Measurements from ENCODE around the gene CLIC1. TPM values are rescaled to one million over a fixed set of nuclear protein-coding genes. Genes with fewer than 3 reads are reported as not detected.

CLIC1 gene
- total and polyA plus RNA-seq, 2 donors from 2014 or later = 456 to 489 TPM

DNA sequence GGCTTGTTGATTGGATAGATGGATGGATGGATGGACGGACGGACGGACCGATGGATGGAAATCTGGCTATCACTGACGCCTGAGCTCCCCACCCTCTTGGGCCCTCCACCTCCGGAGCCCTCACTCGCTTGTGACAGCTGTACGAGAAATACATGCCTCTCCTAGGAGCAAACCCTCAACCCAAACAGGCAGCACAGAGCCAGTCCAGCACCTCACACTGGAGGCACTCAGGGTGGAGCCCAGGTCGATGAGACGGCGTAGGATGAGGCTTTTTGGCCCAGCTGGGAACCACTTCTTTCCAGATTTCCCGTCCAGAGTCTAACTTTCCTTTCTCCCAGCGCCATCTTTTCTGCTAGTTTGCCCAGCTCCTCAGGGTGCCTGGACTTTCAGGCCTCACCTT is 52.7 kb downstream of the CLIC1 start:
- DNase-seq = peak in 1 of 5 donors; percentile 15
- Histone ChIP-seq H3K9ac (ENCODE audit: low read length in 3 of 3) (peak overlapping the region in 1 of 3 donors; percentile 24), H3K36me3 (ENCODE audit: control insufficient read depth in 2 of 3, insufficient read depth in 3 of 3, low read length in 3 of 3) (peaks cover 0 to 16% (median 12%) of the 10 kb centered on the region in 3 donors), H3K27me3 (ENCODE audit: control insufficient read depth, insufficient read depth, low read length) (no peaks in the 10 kb centered on the region), H3K9me3 (ENCODE audit: control insufficient read depth in 2 of 3, insufficient read depth in 1 of 3, low read length in 3 of 3) (no peaks in the 10 kb centered on the region), H3K27ac (ENCODE audit: low read depth in 2 of 2, low read length in 2 of 2) (no peak overlapping the region), H3K4me1 (ENCODE audit: control insufficient read depth in 2 of 3, insufficient read depth in 2 of 3, low read depth in 1 of 3, low read length in 3 of 3) (peaks cover 3 to 8% (median 4%) of the 10 kb centered on the region in 3 donors), H3K4me3 (ENCODE audit: low read length in 3 of 3) (peak overlapping the region in 1 of 3 donors; percentile 13)
- TF ChIP-seq CTCF (IDR thresholded peaks at IDR 0.05; ENCODE audit: borderline replicate concordance, extremely low read depth, insufficient read depth) = no peak
- intact Hi-C loops (cut with DNase I) = no loop called here
- FAIRE-seq = no peak

DNA sequence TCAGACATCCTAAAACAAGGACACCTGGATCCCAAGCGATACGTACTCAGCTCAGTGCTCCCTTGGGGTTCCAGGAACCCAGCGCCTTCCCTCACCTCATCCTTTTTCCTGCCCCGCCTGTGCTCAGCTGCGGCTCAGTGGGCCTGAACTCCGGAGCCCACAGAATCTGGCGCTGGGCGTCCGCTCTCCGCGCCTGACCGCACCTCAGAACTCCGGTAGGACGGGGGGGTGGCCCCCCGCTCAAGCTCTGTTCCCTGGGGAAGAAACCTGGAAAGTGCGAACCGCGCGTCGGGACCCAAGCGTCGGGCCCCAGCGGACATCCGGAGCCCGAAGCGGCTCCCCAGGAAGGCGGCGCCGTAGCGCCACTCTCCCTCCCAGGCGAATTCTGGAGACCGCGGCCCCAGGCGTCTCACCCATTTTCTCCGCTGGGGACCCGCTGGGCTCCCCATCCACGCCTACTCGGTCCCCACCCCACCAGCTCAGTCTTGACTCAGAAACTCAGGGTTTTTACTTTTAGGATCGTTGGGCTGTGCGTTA is 55.1 kb downstream of the CLIC1 start:
- no peaks in the 10 kb centered on the region for H3K36me3 ChIP-seq (ENCODE audit: control insufficient read depth in 2 of 3, insufficient read depth in 3 of 3, low read length in 3 of 3)
- H3K9me3 ChIP-seq (ENCODE audit: control insufficient read depth in 2 of 3, insufficient read depth in 1 of 3, low read length in 3 of 3) = no peaks in the 10 kb centered on the region
- FAIRE-seq (no peak), DNase-seq (peak; percentile 73 to 93 (median 84))
- H3K4me1 ChIP-seq (ENCODE audit: control insufficient read depth in 2 of 3, insufficient read depth in 2 of 3, low read depth in 1 of 3, low read length in 3 of 3) = peaks cover 3 to 8% (median 4%) of the 10 kb centered on the region in 3 donors
- H3K27me3 ChIP-seq (ENCODE audit: control insufficient read depth, insufficient read depth, low read length) = no peaks in the 10 kb centered on the region
- peak; percentile 4 for TF ChIP-seq CTCF (IDR thresholded peaks at IDR 0.05; ENCODE audit: borderline replicate concordance, extremely low read depth, insufficient read depth)
- H3K4me3 ChIP-seq (ENCODE audit: low read length in 3 of 3) = peak overlapping the region; percentile 61 to 76 (median 71)
- H3K27ac ChIP-seq (ENCODE audit: low read depth in 2 of 2, low read length in 2 of 2) = peak overlapping the region; percentile 76
- H3K9ac ChIP-seq (ENCODE audit: low read length in 3 of 3) = peak overlapping the region; percentile 51 to 81 (median 57)
- intact Hi-C loops (cut with DNase I) = no loop called here

Small RNAs within 50 kb of the gene (microRNA-seq; reads per million reads assigned to microRNA genes)
- gene MIR4646 = not detected

Other genes starting within 250 kb of the CLIC1 start
Only the 30 nearest of the 43 such genes appear.
- gene TNF, start 161.0 kb downstream of the CLIC1 start, total RNA-seq = 5.4 TPM
- 0.69 TPM for gene TNF, start 161.0 kb downstream of the CLIC1 start, polyA plus RNA-seq (ENCODE audit: insufficient read depth, low read depth, low replicate concordance)
- 18.5 TPM for gene LTB, start 154.1 kb downstream of the CLIC1 start, total RNA-seq
- 6.6 TPM for gene LTB, start 154.1 kb downstream of the CLIC1 start, polyA plus RNA-seq (ENCODE audit: insufficient read depth, low read depth, low replicate concordance)
- 31.5 TPM for gene LST1, start 150.3 kb downstream of the CLIC1 start, total RNA-seq
- 14.8 TPM for gene LST1, start 150.3 kb downstream of the CLIC1 start, polyA plus RNA-seq (ENCODE audit: insufficient read depth, low read depth, low replicate concordance)
- gene NCR3, start 143.5 kb downstream of the CLIC1 start, total RNA-seq = 0.82 TPM
- not detected for gene NCR3, start 143.5 kb downstream of the CLIC1 start, polyA plus RNA-seq (ENCODE audit: insufficient read depth, low read depth, low replicate concordance)
- 44.1 TPM for gene AIF1, start 121.3 kb downstream of the CLIC1 start, total RNA-seq
- gene AIF1, start 121.3 kb downstream of the CLIC1 start, polyA plus RNA-seq (ENCODE audit: insufficient read depth, low read depth, low replicate concordance) = 121 TPM
- 159 TPM for gene PRRC2A, start 115.8 kb downstream of the CLIC1 start, total RNA-seq
- 84.6 TPM for gene PRRC2A, start 115.8 kb downstream of the CLIC1 start, polyA plus RNA-seq (ENCODE audit: insufficient read depth, low read depth, low replicate concordance)
- gene BAG6, start 83.9 kb downstream of the CLIC1 start, total RNA-seq = 232 TPM
- gene BAG6, start 83.9 kb downstream of the CLIC1 start, polyA plus RNA-seq (ENCODE audit: insufficient read depth, low read depth, low replicate concordance) = 215 TPM
- 4.6 TPM for gene APOM, start 80.6 kb downstream of the CLIC1 start, total RNA-seq
- gene APOM, start 80.6 kb downstream of the CLIC1 start, polyA plus RNA-seq (ENCODE audit: insufficient read depth, low read depth, low replicate concordance) = 154 TPM
- 26.5 TPM for gene C6orf47, start 75.8 kb downstream of the CLIC1 start, total RNA-seq
- gene C6orf47, start 75.8 kb downstream of the CLIC1 start, polyA plus RNA-seq (ENCODE audit: insufficient read depth, low read depth, low replicate concordance) = 25.5 TPM
- gene GPANK1, start 71.5 kb downstream of the CLIC1 start, total RNA-seq = 17.7 TPM
- gene GPANK1, start 71.5 kb downstream of the CLIC1 start, polyA plus RNA-seq (ENCODE audit: insufficient read depth, low read depth, low replicate concordance) = 28.6 TPM
- 130 TPM for gene CSNK2B, start 70.5 kb downstream of the CLIC1 start, total RNA-seq
- 270 TPM for gene CSNK2B, start 70.5 kb downstream of the CLIC1 start, polyA plus RNA-seq (ENCODE audit: insufficient read depth, low read depth, low replicate concordance)
- 15.1 TPM for gene LY6G5B, start 66.6 kb downstream of the CLIC1 start, total RNA-seq
- gene LY6G5B, start 66.6 kb downstream of the CLIC1 start, polyA plus RNA-seq (ENCODE audit: insufficient read depth, low read depth, low replicate concordance) = 2.5 TPM
- 2.5 TPM for gene LY6G5C, start 55.5 kb downstream of the CLIC1 start, total RNA-seq
- 4.6 TPM for gene LY6G5C, start 55.5 kb downstream of the CLIC1 start, polyA plus RNA-seq (ENCODE audit: insufficient read depth, low read depth, low replicate concordance)
- 48.7 TPM for gene ABHD16A, start 33.2 kb downstream of the CLIC1 start, total RNA-seq
- gene ABHD16A, start 33.2 kb downstream of the CLIC1 start, polyA plus RNA-seq (ENCODE audit: insufficient read depth, low read depth, low replicate concordance) = 50.2 TPM
- gene LY6G6F, start 29.7 kb downstream of the CLIC1 start, total RNA-seq = not detected
- not detected for gene LY6G6F, start 29.7 kb downstream of the CLIC1 start, polyA plus RNA-seq (ENCODE audit: insufficient read depth, low read depth, low replicate concordance)
- not detected for gene LY6G6D, start 21.2 kb downstream of the CLIC1 start, total RNA-seq
- not detected for gene LY6G6D, start 21.2 kb downstream of the CLIC1 start, polyA plus RNA-seq (ENCODE audit: insufficient read depth, low read depth, low replicate concordance)
- not detected for gene LY6G6C, start 14.8 kb downstream of the CLIC1 start, total RNA-seq
- not detected for gene LY6G6C, start 14.8 kb downstream of the CLIC1 start, polyA plus RNA-seq (ENCODE audit: insufficient read depth, low read depth, low replicate concordance)
- 0.60 TPM for gene MPIG6B, start 13.2 kb downstream of the CLIC1 start, total RNA-seq
- not detected for gene MPIG6B, start 13.2 kb downstream of the CLIC1 start, polyA plus RNA-seq (ENCODE audit: insufficient read depth, low read depth, low replicate concordance)
- gene DDAH2, start 7.2 kb downstream of the CLIC1 start, total RNA-seq = 98.9 TPM
- gene DDAH2, start 7.2 kb downstream of the CLIC1 start, polyA plus RNA-seq (ENCODE audit: insufficient read depth, low read depth, low replicate concordance) = 147 TPM
- gene MSH5, start 3.5 kb upstream of the CLIC1 start, total RNA-seq = 23.7 TPM
- 14.4 TPM for gene MSH5, start 3.5 kb upstream of the CLIC1 start, polyA plus RNA-seq (ENCODE audit: insufficient read depth, low read depth, low replicate concordance)
- 6.5 TPM for gene SAPCD1, start 26.1 kb upstream of the CLIC1 start, total RNA-seq
- 6.8 TPM for gene SAPCD1, start 26.1 kb upstream of the CLIC1 start, polyA plus RNA-seq (ENCODE audit: insufficient read depth, low read depth, low replicate concordance)
- gene VWA7, start 40.8 kb upstream of the CLIC1 start, total RNA-seq = 32.5 TPM
- gene VWA7, start 40.8 kb upstream of the CLIC1 start, polyA plus RNA-seq (ENCODE audit: insufficient read depth, low read depth, low replicate concordance) = 10.2 TPM
- gene VARS1, start 59.2 kb upstream of the CLIC1 start, total RNA-seq = 79.0 TPM
- 30.3 TPM for gene VARS1, start 59.2 kb upstream of the CLIC1 start, polyA plus RNA-seq (ENCODE audit: insufficient read depth, low read depth, low replicate concordance)
- gene LSM2, start 70.4 kb upstream of the CLIC1 start, total RNA-seq = 41.6 TPM
- 70.6 TPM for gene LSM2, start 70.4 kb upstream of the CLIC1 start, polyA plus RNA-seq (ENCODE audit: insufficient read depth, low read depth, low replicate concordance)
- 1.7 TPM for gene HSPA1L, start 78.8 kb upstream of the CLIC1 start, total RNA-seq
- 2.3 TPM for gene HSPA1L, start 78.8 kb upstream of the CLIC1 start, polyA plus RNA-seq (ENCODE audit: insufficient read depth, low read depth, low replicate concordance)
- gene HSPA1A, start 79.0 kb upstream of the CLIC1 start, total RNA-seq = 133 TPM
- gene HSPA1A, start 79.0 kb upstream of the CLIC1 start, polyA plus RNA-seq (ENCODE audit: insufficient read depth, low read depth, low replicate concordance) = 209 TPM
- 142 TPM for gene HSPA1B, start 91.2 kb upstream of the CLIC1 start, total RNA-seq
- 175 TPM for gene HSPA1B, start 91.2 kb upstream of the CLIC1 start, polyA plus RNA-seq (ENCODE audit: insufficient read depth, low read depth, low replicate concordance)
- 66.9 TPM for gene NEU1, start 126.3 kb upstream of the CLIC1 start, total RNA-seq
- gene NEU1, start 126.3 kb upstream of the CLIC1 start, polyA plus RNA-seq (ENCODE audit: insufficient read depth, low read depth, low replicate concordance) = 131 TPM
- 137 TPM for gene SLC44A4, start 142.5 kb upstream of the CLIC1 start, total RNA-seq
- gene SLC44A4, start 142.5 kb upstream of the CLIC1 start, polyA plus RNA-seq (ENCODE audit: insufficient read depth, low read depth, low replicate concordance) = 37.4 TPM
- gene EHMT2, start 161.2 kb upstream of the CLIC1 start, total RNA-seq = 40.5 TPM
- gene EHMT2, start 161.2 kb upstream of the CLIC1 start, polyA plus RNA-seq (ENCODE audit: insufficient read depth, low read depth, low replicate concordance) = 35.3 TPM